SH-SY5Y (cell line): Measurements from ENCODE around the gene MS4A4E.

ENCODE experiments used
- GATA2 ChIP-seq: IDR thresholded peaks from 2 replicates; pipeline ENCODE4 v1.6.1; 2011; ENCODE audit warnings: mild to moderate bottlenecking, low read depth, low read length
- GATA3 ChIP-seq: IDR thresholded peaks from 2 replicates; pipeline ENCODE4 v1.6.1; 2011; ENCODE audit warnings: low read depth, mild to moderate bottlenecking, low read length, moderate library complexity

GRCh38 chr11:60194511-60194910 lies 48.4 kb downstream of the MS4A4E start:
- TF ChIP-seq GATA3 (no peak), GATA2 (no peak)
